HG02763 (cell line): ENCODE results near the gene DNAAF1.

ENCODE experiments used
- ATAC-seq: cut with Tn5 transposase; IDR thresholded peaks from one replicate; pipeline ENCODE4 v1.9.1; 2021; ENCODE audit warnings: mild to moderate bottlenecking, moderate library complexity; ENCODE audit not compliant: unreplicated experiment

DNAAF1 gene

GRCh38 chr16:84121007-84121406, 24.1 kb upstream of the DNAAF1 start:
- ATAC-seq = no peak

DNA sequence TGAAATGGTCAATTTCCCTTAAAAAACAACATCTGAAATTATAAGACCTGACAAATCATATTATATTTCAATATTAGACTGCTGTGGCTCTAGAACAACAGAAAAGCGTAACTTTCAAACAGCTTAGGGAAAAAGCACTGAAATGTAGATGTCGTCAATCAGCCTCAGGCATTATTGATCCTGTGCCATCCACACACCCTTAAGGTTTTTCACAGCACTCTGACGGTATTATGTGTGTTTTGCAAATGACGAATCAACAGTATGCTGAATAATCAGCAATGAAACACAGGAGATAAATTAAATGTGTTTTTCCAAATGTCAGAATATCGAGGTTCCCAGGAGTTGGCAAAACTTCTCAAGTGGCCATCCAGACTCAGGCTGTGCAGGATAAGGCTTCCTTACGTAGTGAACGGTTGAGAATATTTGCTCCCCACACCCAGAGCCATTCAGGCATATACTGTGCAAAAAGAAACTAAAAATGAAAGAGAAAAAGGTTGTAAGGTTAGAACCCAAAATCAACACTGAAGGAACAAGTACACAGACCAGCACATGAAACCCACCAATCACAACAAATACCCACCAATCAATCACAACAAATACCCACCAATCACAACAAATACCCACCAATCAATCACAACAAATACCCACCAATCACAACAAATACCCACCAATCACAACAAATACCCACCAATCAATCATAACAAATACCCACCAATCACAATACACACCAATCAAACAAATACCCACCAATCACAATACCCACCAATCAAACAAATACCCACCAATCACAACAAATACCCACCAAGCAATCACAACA, 20.6 kb upstream of the DNAAF1 start:
- no peak for ATAC-seq

DNA sequence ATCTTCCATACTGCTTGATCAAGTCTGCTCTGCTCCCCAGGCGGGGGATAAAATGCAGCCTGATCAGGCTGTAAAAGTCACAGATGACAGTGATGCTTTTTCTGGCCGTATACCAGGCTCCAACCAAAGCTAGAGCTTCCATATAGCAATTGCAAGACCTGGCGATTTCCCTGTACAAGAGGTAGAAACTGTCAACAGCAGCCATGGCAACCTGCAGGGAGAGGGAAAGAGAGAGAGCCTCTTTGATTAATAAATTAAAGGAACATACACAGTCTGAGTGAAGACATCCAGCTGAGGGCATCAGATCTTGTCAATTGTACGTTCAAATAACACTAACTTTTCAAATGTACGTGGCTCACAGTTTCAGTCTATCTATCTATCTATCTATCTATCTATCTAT, 14.0 kb upstream of the DNAAF1 start:
- ATAC-seq = no peak

DNA sequence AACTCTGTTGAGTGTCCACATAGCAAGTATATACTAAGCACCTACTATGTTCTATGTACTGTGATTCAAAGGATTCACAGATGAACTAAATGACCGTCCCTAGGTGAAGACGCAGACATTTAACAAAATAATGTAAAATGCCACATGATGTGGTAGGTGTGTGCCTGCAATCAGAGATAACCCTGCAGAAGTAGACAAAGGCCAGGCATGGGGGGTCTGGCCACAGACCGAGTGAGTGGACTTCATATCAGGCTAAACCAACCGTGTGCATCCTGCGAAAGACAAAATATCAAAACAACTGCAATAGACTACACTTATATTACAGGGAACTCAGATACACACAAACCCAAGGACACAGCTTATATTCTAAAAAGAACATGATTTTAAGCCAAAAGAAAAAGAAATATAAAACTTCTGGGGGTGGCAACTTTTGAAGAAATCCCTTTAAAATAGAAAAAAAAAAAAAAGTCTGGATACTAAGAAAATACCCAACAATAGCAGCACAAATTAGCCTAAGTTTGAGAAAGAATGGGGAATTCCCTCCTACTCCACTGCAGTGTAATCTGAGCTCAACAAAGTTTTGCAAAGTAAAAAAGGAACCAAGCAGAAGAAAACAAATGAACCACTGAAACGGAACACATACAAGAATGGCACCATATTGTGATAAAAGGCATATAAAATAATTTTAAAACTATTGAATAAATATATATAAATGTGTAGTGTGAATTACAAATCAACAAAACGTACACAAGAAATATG, 12.4 kb upstream of the DNAAF1 start:
- ATAC-seq = no peak

DNA sequence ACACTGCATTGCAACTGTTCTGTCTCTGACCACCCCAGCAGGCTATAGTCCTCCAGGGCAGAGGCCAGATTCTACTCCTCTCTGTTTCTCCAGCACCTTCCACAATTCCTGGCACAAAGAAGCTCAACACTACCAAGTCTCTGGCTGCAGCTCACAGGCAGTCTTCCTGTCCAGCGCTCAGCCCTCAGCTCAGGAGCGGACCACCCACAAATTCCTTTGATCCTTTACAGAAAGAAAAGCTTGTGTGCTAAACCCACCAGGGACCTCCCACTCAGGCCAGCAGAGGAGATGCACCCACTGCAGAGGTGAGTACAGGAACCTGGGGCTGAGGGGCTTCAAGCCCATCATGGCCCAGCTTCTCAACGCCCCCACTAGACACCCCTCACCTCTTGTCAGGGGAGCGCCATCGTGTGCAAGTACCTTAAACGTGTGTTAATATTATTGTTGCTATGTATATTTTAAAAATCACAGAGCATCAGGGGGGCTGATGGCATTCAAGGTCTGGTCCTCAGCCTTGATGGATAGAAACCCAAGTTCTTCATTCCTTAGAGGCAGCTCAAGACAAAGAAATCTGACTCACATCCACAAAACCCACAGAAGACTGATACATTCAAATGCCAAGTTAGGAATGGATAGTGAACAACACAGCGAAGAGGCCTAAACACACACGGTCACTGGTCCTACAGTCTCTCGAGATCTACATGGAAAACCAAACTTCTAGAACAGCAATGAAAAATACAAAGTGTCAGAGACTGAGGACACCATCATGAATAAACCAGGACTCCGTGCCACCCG, 8.6 kb upstream of the DNAAF1 start:
- no peak for ATAC-seq

GRCh38 chr16:84137287-84137686, 7.8 kb upstream of the DNAAF1 start:
- no peak for ATAC-seq

DNA sequence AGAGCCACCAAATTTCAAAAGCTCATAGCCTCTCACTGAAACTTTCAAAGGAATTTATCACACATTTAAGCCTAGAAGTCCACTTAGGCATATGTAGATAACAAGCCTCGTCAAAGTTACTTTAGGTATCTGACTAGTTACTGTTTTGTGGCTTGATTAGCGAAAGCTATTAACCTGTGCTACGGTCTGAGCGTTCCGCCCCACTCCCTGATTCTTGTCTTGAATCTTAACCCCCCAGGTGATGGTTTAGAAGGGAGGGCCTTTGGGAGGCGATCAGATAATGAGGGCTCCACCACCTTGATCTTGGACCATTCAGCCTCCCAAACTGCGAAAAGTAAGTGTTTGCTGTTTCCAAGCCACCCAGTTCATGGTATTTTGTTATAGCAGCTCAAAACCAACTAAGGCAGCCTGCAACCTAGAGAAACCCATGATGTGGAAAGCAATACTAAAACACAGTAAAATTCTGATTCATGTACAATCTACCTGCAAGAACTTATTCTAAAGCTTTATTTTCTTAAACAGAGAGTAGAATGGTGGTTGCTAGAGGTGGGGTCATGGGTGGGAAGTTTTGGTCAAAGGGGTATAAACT, 7.2 kb upstream of the DNAAF1 start:
- ATAC-seq = no peak

- no peak for ATAC-seq
Observed at GRCh38 chr16:84138500-84138823, 6.6 kb upstream of the DNAAF1 start.

- no peak for ATAC-seq
Observed at GRCh38 chr16:84138824-84139627, 6.1 kb upstream of the DNAAF1 start.

GRCh38 chr16:84139628-84140258, 5.4 kb upstream of the DNAAF1 start:
- ATAC-seq = no peak

DNA sequence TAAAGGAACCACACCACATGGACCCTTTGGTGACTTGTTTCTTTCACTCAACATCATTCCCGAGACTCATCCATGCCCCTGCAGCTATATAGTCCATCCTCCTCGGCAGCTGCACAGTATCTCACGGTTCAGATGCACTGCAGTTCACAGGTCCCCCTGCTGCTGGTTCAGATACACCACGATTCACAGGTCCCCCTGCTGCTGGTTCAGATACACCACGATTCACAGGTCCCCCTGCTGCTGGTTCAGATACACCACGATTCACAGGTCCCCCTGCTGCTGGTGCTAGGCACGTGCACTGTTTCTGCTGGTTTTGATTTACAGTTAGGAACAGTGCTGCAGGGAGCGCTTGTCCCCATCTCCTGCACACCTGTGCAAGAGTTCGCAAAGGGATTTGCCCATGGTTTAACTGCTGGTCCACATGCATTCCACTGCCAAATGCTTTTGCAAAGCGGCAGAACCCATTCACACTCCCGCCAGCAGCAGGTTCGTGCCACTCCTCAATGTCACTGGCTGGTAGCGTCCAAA, 3.9 kb upstream of the DNAAF1 start:
- ATAC-seq = no peak

- no peak for ATAC-seq
Observed at GRCh38 chr16:84143081-84143480, 2.0 kb upstream of the DNAAF1 start.

GRCh38 chr16:84143784-84144199, 1.3 kb upstream of the DNAAF1 start:
- no peak for ATAC-seq

DNA sequence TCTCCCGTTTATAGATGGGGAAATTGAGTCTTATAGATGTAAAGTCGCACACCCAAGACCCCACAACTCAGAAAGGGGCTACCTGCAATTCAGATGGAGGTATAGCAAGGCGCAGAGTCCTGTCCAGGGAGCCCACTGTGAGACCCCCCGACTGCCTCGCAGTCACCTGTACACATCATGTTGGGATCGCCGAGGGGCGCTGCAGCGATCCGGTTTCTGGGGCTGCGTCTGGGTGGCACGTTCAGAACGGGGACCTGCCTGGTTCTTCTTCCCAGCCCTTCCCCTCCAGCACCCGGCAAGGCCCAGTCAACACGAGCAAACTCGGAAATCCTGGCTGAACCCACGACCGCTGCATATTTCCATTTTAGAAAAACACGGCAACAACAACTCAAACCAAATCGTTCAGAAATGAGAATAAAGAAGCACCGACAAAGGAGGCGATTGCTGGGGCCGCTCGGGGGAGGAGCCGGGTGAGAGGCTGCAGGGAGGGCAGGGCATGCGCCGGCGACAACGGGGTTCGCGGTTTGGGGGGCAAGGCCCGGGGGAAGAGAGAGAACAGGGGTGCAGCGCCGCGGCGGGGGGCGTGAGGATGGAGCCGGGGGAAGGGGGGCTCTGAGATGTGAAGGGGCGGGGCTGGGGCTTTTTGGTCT, 774 bp upstream of the DNAAF1 start:
- ATAC-seq = no peak

- ATAC-seq = no peak
Observed at GRCh38 chr16:84150926-84151325, 5.8 kb downstream of the DNAAF1 start.

DNA sequence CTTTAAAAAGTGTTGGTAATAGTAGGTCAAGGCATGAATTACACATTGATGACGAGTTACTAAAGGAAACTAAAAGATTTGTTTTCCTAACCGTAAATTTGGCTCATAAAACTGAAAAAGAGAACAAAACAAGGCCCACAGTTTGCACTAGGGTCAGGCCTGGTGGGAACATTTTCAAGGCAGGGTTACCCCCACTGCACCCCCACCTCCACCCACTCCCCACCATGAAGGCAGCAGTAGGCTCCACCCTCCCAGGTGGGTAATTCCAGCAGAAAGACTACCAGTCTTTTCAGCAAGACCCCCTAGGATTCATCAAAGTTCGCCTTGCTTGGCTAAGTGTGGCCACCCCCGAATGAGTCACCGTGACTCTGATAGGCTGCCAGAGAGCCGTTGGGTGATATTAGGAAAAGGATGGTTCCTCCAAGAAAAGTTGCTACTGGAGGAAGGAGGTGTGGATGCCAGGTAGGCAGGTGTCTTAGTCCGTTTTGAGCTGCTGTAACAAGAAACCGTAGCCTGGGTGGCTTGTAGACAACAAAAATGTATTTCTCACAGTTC, 8.6 kb downstream of the DNAAF1 start:
- ATAC-seq = no peak

DNA sequence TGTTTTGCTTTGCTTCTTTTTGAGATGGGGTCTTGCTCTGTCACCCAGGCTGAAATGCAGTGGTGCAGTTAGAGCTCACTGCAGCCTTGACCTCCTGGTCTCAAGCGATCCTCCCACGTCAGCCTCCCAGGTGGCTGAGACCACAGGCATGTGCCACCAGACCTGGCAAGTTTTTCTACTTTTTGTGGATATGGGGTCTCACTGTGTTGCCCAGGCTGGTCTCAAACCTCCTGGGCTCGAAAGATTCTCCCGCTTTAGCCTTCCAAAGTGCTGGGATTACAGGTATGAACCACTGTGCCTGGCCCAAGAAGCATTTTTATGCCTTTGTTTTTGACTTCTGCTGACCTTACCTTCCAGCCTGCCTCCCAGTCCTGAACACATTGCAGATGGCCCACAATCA, 10.1 kb downstream of the DNAAF1 start:
- ATAC-seq = no peak

DNA sequence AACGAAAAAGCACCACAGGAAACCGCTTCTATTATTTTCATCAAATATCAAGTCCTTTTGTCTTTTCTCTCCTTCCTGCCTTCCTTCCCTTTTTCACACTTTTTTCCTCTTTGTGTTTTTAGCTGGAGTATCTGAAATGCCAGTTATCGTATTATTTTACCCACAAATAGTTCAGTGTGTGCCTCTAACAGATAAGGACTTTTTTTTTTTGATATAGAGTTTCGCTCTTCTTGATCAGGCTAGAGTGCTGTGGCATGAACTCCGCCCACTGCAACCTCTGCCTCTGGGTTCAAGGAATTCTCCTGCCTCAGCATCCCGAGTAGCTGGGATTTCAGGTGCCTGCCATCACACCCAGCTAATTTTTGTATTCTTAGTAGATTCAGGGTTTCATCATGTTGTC, 10.7 kb downstream of the DNAAF1 start:
- ATAC-seq = no peak

- ATAC-seq = no peak
Observed at GRCh38 chr16:84156342-84156784, 11.3 kb downstream of the DNAAF1 start.
